WTC11 (cell line): Measurements from ENCODE around the gene CRYGN. TPM values are rescaled to one million over a fixed set of nuclear protein-coding genes. Genes with fewer than 3 reads are reported as not detected.

Experiments
- ATAC-seq: fragments of 200-7000 bp; cut with Tn5 transposase; 2 replicates; pipeline ENCODE4 v1.10.0; 2021; ENCODE audit warnings: mild to moderate bottlenecking, moderate library complexity
- Bru-seq: library from RNA; stranded (reverse); fragments of 400-500 nt; gene quantifications from one replicate; lab custom pipeline; 2021; lab: Mats Ljungman, UMichigan
- CTCF ChIA-PET: fragments of 300-600 bp; sonication (Branson Sonifier 250); formaldehyde crosslinking; loops from one replicate; lab custom pipeline; 2021; ENCODE audit warnings: antibody characterized with exemption; lab: Charles Lee
- POLR2A ChIA-PET: fragments of 350-600 bp; sonication (Branson Sonifier 250); formaldehyde crosslinking; loops from one replicate; lab custom pipeline; 2021; ENCODE audit warnings: antibody characterized with exemption; lab: Charles Lee
- DNase-seq: peaks from one replicate; pipeline ENCODE4 v3.0.0; 2021; ENCODE audit warnings: low spot score
- H3K27ac Mint-ChIP-seq: 2 replicates; pipeline ENCODE4 v1.8.0; 2021; ENCODE audit warnings: mixed read lengths
- H3K27me3 Mint-ChIP-seq: 2 replicates; pipeline ENCODE4 v1.8.0; 2021; ENCODE audit warnings: low read depth, mild to moderate bottlenecking, moderate library complexity, mixed read lengths
- H3K36me3 Mint-ChIP-seq: 2 replicates; pipeline ENCODE4 v1.8.0; 2021; ENCODE audit warnings: mixed read lengths
- H3K4me1 Mint-ChIP-seq: 2 replicates; pipeline ENCODE4 v1.8.0; 2022; ENCODE audit warnings: mixed read lengths
- H3K4me3 Mint-ChIP-seq: 2 replicates; pipeline ENCODE4 v1.8.0; 2021; ENCODE audit warnings: mild to moderate bottlenecking, moderate library complexity, mixed read lengths
- H3K9me3 Mint-ChIP-seq: 2 replicates; pipeline ENCODE4 v1.8.0; 2021; ENCODE audit warnings: mixed read lengths
- CREB1 ChIP-seq: sonication (generic); formaldehyde crosslinking; IDR thresholded peaks from 2 replicates; pipeline ENCODE4 v1.8.0; 2023; ENCODE audit warnings: mild to moderate bottlenecking, missing genetic modification reagents
- ELF4 ChIP-seq: sonication (generic); formaldehyde crosslinking; IDR thresholded peaks from 2 replicates; pipeline ENCODE4 v1.8.1; 2022; ENCODE audit warnings: low read depth, mild to moderate bottlenecking, moderate library complexity, missing genetic modification reagents
- EMX1 ChIP-seq: fragments of 250-450 bp; sonication (Bioruptor Pico); IDR thresholded peaks from 2 replicates; pipeline ENCODE4 v1.8.0; 2021; ENCODE audit warnings: mild to moderate bottlenecking
- ETV6 ChIP-seq: sonication (generic); formaldehyde crosslinking; IDR thresholded peaks from 2 replicates; pipeline ENCODE4 v1.8.1; 2022; ENCODE audit warnings: mild to moderate bottlenecking, missing genetic modification reagents
- GABPB1 ChIP-seq: sonication (generic); formaldehyde crosslinking; IDR thresholded peaks from 2 replicates; pipeline ENCODE4 v1.8.1; 2023; ENCODE audit warnings: mild to moderate bottlenecking, missing genetic modification reagents
- HMGA2 ChIP-seq: fragments of 250-450 bp; sonication (Bioruptor Pico); IDR thresholded peaks from 2 replicates; pipeline ENCODE4 v1.4.0; 2021; ENCODE audit warnings: mild to moderate bottlenecking, moderate library complexity
- JAZF1 ChIP-seq: fragments of 250-450 bp; sonication (Bioruptor Pico); IDR thresholded peaks from 2 replicates; pipeline ENCODE4 v1.9.0; 2021; ENCODE audit warnings: moderate library complexity, mild to moderate bottlenecking, inconsistent platforms
- KAT7 ChIP-seq: sonication (generic); formaldehyde crosslinking; IDR thresholded peaks from 2 replicates; pipeline ENCODE4 v1.8.1; 2023; ENCODE audit warnings: missing genetic modification reagents, mild to moderate bottlenecking, borderline replicate concordance
- NFATC4 ChIP-seq: fragments of 250-450 bp; sonication (Bioruptor Pico); IDR thresholded peaks from 2 replicates; pipeline ENCODE4 v1.9.0; 2021; ENCODE audit warnings: mild to moderate bottlenecking
- NFE2L1 ChIP-seq: sonication (generic); formaldehyde crosslinking; IDR thresholded peaks from 2 replicates; pipeline ENCODE4 v1.8.1; 2023; ENCODE audit warnings: missing genetic modification reagents
- NR1H2 ChIP-seq: sonication (generic); formaldehyde crosslinking; IDR thresholded peaks from 2 replicates; pipeline ENCODE4 v1.9.0; 2021; ENCODE audit warnings: mild to moderate bottlenecking, moderate library complexity, missing genetic modification reagents
- NR2C2 ChIP-seq: sonication (generic); formaldehyde crosslinking; IDR thresholded peaks from 2 replicates; pipeline ENCODE4 v1.8.0; 2022; ENCODE audit warnings: mild to moderate bottlenecking, missing genetic modification reagents
- OVOL2 ChIP-seq: fragments of 250-450 bp; sonication (Bioruptor Pico); IDR thresholded peaks from 2 replicates; pipeline ENCODE4 v1.9.0; 2021; ENCODE audit warnings: mild to moderate bottlenecking, borderline replicate concordance
- PRRX2 ChIP-seq: fragments of 250-450 bp; sonication (Bioruptor Pico); IDR thresholded peaks from 2 replicates; pipeline ENCODE4 v1.8.0; 2021; ENCODE audit warnings: mild to moderate bottlenecking
- ZBTB21 ChIP-seq: sonication (generic); formaldehyde crosslinking; IDR thresholded peaks from 2 replicates; pipeline ENCODE4 v1.8.1; 2023; ENCODE audit warnings: mild to moderate bottlenecking, missing genetic modification reagents, borderline replicate concordance
- ZNF219 ChIP-seq: sonication (generic); formaldehyde crosslinking; IDR thresholded peaks from 2 replicates; pipeline ENCODE4 v1.8.0; 2023; ENCODE audit warnings: missing genetic modification reagents, mild to moderate bottlenecking, borderline replicate concordance
- ZNF263 ChIP-seq: sonication (generic); formaldehyde crosslinking; IDR thresholded peaks from 2 replicates; pipeline ENCODE4 v1.8.1; 2022; ENCODE audit warnings: low read depth, mild to moderate bottlenecking, moderate library complexity, missing genetic modification reagents
- ZNF317 ChIP-seq: sonication (generic); formaldehyde crosslinking; IDR thresholded peaks from 2 replicates; pipeline ENCODE4 v1.8.1; 2023; ENCODE audit warnings: low read depth, mild to moderate bottlenecking, moderate library complexity, missing genetic modification reagents, borderline replicate concordance
- long read RNA-seq, 3 experiments: library from RNA in 1 of 3; library from capped mRNA in 1 of 3; library from polyadenylated mRNA in 1 of 3; unstranded in 2 of 3; stranded (forward) in 1 of 3; transcript quantifications; one replicate each; pipeline ENCODE4 v2.0.0, GENCODE V29; 2021
- total RNA-seq: library from RNA; stranded (reverse); gene quantifications from 3 replicates; pipeline ENCODE4 v1.2.3, GENCODE V29; 2021
- TF ChIP-seq, protein P1 (sequence below): sonication (generic); formaldehyde crosslinking; IDR thresholded peaks from 2 replicates; pipeline ENCODE4 v1.8.0; 2023; ENCODE audit warnings: missing genetic modification reagents, mild to moderate bottlenecking, borderline replicate concordance
- TF ChIP-seq, protein P2 (sequence below): sonication (generic); formaldehyde crosslinking; IDR thresholded peaks from 2 replicates; pipeline ENCODE4 v1.8.1; 2023; ENCODE audit warnings: mild to moderate bottlenecking, missing genetic modification reagents
- TF ChIP-seq, protein P3 (sequence below): fragments of 250-450 bp; sonication (Bioruptor Pico); IDR thresholded peaks from 2 replicates; pipeline ENCODE4 v1.9.0; 2021; ENCODE audit warnings: mild to moderate bottlenecking, borderline replicate concordance
- TF ChIP-seq, protein P4 (sequence below): sonication (generic); formaldehyde crosslinking; IDR thresholded peaks from 2 replicates; pipeline ENCODE4 v1.8.1; 2022; ENCODE audit warnings: low read depth, mild to moderate bottlenecking, moderate library complexity, missing genetic modification reagents, borderline replicate concordance
- TF ChIP-seq, protein P5 (sequence below): sonication (generic); formaldehyde crosslinking; IDR thresholded peaks from 2 replicates; pipeline ENCODE4 v1.8.0; 2022; ENCODE audit warnings: mild to moderate bottlenecking, missing genetic modification reagents

Gene CRYGN, protein sequence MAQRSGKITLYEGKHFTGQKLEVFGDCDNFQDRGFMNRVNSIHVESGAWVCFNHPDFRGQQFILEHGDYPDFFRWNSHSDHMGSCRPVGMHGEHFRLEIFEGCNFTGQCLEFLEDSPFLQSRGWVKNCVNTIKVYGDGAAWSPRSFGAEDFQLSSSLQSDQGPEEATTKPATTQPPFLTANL
- total RNA-seq (1.0 to 1.6 TPM (median 1.5 TPM) in 3 replicates), Bru-seq, nascent RNA (percentile 43 among the genes with signal in this experiment)
- long read RNA-seq, experiment 1, partial matches to known transcripts = 1 of 2 reads
- long read RNA-seq, experiment 1, other reads (novel, unspliced or antisense) = 0 of 2 reads
- long read RNA-seq, experiment 2, partial matches to known transcripts = 0 of 1 reads
- long read RNA-seq, experiment 2, other reads (novel, unspliced or antisense) = 0 of 1 reads
- long read RNA-seq, experiment 3 = 0 reads

DNA sequence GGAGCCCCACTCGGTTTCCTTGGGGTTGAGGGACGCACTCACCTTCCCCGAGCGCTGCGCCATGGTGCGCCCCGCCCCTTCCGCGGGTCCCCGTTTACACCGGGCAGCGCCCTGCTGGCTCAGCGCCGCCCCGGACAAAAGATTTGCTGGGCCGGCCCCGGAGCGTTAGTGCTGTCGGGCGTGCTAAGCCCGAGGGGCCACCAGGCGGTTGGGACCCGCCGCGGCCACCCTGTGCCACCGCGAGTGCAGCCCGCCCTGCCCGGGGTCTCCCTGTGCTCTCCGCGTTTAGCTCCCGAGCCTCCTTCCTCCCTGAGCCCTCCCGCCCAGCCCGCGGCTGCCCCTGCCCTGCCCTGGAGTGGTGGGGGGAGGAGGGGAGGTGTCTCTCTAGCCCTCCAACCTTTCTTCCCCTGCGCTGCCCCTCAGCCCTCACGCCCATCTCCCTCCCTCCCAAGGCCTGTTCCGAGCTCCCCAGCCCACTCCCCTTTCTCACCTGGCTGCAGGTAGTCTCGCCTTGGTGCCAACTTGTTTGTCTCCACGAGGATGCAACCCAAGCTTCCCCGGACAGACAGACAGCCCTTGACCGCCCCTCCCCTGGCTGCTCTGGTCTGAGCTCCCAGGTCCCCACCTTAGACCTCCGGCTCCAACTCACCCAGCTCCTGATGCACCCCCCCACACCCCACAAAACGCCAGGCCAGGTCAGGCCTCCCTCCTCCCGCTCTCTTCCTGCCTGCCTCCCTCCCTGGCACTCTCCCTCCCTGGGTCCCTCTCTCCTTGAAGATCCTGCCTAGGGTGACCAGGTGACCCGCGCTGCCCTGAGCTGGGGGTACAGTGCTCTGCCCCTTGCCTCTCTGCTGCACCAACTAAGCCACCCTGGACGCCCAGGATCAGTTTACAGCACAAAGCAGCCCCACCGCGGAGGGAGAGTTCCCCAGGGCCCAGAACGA lies at the start of gene CRYGN:
Gene CRYGN (minus strand): TSS at position 287 of the 944 bp plus-strand sequence. CDS start 224 bp downstream, at position 63.
- ChIA-PET CTCF (interaction anchor here (0.7 to 2.0 kb wide), 15 partner anchors 9 to 196 kb away, joined by 3 to 17 read pairs (median 5); partner anchors contain the start of gene WDR86), POLR2A (interaction anchor here (1.0 to 1.3 kb wide), 3 partner anchors 19 to 193 kb away, joined by 3 to 4 read pairs (median 4); no protein-coding TSS in a partner anchor)
- Mint-ChIP-seq H3K27ac (no peak within 1 kb of the TSS), H3K27me3 (peaks cover 8% of the 10 kb centered on the region), H3K36me3 (no peaks in the 10 kb centered on the region), H3K4me1 (peaks cover 31% of the 10 kb centered on the region), H3K9me3 (no peaks in the 10 kb centered on the region), H3K4me3 (peak within 1 kb of the TSS; percentile 77)
- ATAC-seq (peak; percentile 87), DNase-seq (peak; percentile 78)
- TF ChIP-seq, protein P1, sequence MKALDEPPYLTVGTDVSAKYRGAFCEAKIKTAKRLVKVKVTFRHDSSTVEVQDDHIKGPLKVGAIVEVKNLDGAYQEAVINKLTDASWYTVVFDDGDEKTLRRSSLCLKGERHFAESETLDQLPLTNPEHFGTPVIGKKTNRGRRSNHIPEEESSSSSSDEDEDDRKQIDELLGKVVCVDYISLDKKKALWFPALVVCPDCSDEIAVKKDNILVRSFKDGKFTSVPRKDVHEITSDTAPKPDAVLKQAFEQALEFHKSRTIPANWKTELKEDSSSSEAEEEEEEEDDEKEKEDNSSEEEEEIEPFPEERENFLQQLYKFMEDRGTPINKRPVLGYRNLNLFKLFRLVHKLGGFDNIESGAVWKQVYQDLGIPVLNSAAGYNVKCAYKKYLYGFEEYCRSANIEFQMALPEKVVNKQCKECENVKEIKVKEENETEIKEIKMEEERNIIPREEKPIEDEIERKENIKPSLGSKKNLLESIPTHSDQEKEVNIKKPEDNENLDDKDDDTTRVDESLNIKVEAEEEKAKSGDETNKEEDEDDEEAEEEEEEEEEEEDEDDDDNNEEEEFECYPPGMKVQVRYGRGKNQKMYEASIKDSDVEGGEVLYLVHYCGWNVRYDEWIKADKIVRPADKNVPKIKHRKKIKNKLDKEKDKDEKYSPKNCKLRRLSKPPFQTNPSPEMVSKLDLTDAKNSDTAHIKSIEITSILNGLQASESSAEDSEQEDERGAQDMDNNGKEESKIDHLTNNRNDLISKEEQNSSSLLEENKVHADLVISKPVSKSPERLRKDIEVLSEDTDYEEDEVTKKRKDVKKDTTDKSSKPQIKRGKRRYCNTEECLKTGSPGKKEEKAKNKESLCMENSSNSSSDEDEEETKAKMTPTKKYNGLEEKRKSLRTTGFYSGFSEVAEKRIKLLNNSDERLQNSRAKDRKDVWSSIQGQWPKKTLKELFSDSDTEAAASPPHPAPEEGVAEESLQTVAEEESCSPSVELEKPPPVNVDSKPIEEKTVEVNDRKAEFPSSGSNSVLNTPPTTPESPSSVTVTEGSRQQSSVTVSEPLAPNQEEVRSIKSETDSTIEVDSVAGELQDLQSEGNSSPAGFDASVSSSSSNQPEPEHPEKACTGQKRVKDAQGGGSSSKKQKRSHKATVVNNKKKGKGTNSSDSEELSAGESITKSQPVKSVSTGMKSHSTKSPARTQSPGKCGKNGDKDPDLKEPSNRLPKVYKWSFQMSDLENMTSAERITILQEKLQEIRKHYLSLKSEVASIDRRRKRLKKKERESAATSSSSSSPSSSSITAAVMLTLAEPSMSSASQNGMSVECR (CRISPR knock-in tag) = no peak
- TF ChIP-seq NFATC4 (CRISPR knock-in tag) (no peak), NR1H2 (CRISPR knock-in tag) (no peak), OVOL2 (CRISPR knock-in tag) (no peak), HMGA2 (CRISPR knock-in tag) (no peak), ZNF317 (no peak), JAZF1 (CRISPR knock-in tag) (no peak), GABPB1 (CRISPR knock-in tag) (no peak), CREB1 (CRISPR knock-in tag) (no peak), ZNF219 (no peak), EMX1 (CRISPR knock-in tag) (no peak), ETV6 (CRISPR knock-in tag) (0 out of 2 replicates have a peak, but pooled peaks have one; percentile 44), NFE2L1 (CRISPR knock-in tag) (no peak), KAT7 (CRISPR knock-in tag) (peak; percentile 91), ZBTB21 (CRISPR knock-in tag) (no peak), ZNF263 (CRISPR knock-in tag) (peak; percentile 83), ELF4 (CRISPR knock-in tag) (no peak), PRRX2 (CRISPR knock-in tag) (no peak), NR2C2 (CRISPR knock-in tag) (no peak)
- TF ChIP-seq, protein P2, sequence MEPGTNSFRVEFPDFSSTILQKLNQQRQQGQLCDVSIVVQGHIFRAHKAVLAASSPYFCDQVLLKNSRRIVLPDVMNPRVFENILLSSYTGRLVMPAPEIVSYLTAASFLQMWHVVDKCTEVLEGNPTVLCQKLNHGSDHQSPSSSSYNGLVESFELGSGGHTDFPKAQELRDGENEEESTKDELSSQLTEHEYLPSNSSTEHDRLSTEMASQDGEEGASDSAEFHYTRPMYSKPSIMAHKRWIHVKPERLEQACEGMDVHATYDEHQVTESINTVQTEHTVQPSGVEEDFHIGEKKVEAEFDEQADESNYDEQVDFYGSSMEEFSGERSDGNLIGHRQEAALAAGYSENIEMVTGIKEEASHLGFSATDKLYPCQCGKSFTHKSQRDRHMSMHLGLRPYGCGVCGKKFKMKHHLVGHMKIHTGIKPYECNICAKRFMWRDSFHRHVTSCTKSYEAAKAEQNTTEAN = no peak
- TF ChIP-seq, protein P3, sequence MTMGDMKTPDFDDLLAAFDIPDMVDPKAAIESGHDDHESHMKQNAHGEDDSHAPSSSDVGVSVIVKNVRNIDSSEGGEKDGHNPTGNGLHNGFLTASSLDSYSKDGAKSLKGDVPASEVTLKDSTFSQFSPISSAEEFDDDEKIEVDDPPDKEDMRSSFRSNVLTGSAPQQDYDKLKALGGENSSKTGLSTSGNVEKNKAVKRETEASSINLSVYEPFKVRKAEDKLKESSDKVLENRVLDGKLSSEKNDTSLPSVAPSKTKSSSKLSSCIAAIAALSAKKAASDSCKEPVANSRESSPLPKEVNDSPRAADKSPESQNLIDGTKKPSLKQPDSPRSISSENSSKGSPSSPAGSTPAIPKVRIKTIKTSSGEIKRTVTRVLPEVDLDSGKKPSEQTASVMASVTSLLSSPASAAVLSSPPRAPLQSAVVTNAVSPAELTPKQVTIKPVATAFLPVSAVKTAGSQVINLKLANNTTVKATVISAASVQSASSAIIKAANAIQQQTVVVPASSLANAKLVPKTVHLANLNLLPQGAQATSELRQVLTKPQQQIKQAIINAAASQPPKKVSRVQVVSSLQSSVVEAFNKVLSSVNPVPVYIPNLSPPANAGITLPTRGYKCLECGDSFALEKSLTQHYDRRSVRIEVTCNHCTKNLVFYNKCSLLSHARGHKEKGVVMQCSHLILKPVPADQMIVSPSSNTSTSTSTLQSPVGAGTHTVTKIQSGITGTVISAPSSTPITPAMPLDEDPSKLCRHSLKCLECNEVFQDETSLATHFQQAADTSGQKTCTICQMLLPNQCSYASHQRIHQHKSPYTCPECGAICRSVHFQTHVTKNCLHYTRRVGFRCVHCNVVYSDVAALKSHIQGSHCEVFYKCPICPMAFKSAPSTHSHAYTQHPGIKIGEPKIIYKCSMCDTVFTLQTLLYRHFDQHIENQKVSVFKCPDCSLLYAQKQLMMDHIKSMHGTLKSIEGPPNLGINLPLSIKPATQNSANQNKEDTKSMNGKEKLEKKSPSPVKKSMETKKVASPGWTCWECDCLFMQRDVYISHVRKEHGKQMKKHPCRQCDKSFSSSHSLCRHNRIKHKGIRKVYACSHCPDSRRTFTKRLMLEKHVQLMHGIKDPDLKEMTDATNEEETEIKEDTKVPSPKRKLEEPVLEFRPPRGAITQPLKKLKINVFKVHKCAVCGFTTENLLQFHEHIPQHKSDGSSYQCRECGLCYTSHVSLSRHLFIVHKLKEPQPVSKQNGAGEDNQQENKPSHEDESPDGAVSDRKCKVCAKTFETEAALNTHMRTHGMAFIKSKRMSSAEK (CRISPR knock-in tag) = no peak
- TF ChIP-seq, protein P4, sequence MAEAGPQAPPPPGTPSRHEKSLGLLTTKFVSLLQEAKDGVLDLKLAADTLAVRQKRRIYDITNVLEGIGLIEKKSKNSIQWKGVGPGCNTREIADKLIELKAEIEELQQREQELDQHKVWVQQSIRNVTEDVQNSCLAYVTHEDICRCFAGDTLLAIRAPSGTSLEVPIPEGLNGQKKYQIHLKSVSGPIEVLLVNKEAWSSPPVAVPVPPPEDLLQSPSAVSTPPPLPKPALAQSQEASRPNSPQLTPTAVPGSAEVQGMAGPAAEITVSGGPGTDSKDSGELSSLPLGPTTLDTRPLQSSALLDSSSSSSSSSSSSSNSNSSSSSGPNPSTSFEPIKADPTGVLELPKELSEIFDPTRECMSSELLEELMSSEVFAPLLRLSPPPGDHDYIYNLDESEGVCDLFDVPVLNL (CRISPR knock-in tag) = no peak
- TF ChIP-seq, protein P5, sequence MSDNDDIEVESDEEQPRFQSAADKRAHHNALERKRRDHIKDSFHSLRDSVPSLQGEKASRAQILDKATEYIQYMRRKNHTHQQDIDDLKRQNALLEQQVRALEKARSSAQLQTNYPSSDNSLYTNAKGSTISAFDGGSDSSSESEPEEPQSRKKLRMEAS (CRISPR knock-in tag) = no peak
